Astrocyte (in vitro differentiated cells and primary cell): ENCODE measurements around the gene AKR1B1.

Experiments
- CTCF ChIP-seq: IDR thresholded peaks from 2 replicates; pipeline ENCODE4 v1.5.1; 2011; ENCODE audit warnings: low read depth, mild to moderate bottlenecking, inconsistent platforms, low read length, moderate library complexity; ENCODE audit not compliant: insufficient read depth
- EZH2 ChIP-seq: IDR thresholded peaks from 2 replicates; pipeline ENCODE4 v1.6.1; 2012; ENCODE audit warnings: mild to moderate bottlenecking, low read length, inconsistent platforms; ENCODE audit not compliant: insufficient read depth

GRCh38 chr7:134414109-134414508 lies 44.8 kb downstream of the AKR1B1 start:
- no peak for TF ChIP-seq CTCF
- no peak for TF ChIP-seq EZH2
